OCI-LY3 (cell line): Measurements from ENCODE around the gene SSC5D.

ENCODE experiments used
- H2AFZ ChIP-seq: fragments of 200-600, 300-600 bp; shearing (Covaris generic); 2 replicates; pipeline ENCODE4 v1.6.0; 2014; ENCODE audit warnings: antibody characterized with exemption, low read depth, low read length
- H3K27ac ChIP-seq: fragments of 200-600, 300-600 bp; sonication (generic); 2 replicates; pipeline ENCODE4 v1.5.1; 2014; ENCODE audit warnings: mild to moderate bottlenecking, low read length, moderate library complexity, mixed read lengths
- H3K27me3 ChIP-seq: fragments of 200-600, 300-600 bp; sonication (generic); 2 replicates; pipeline ENCODE4 v1.6.1; 2014; ENCODE audit warnings: low read depth, low read length, mixed read lengths
- H3K36me3 ChIP-seq: fragments of 200-600, 300-600 bp; sonication (generic); replicated peaks from 2 replicates; pipeline ENCODE3; 2014; ENCODE audit warnings: low read depth, low read length, mixed read lengths
- H3K4me1 ChIP-seq: fragments of 300-600, 200-600 bp; sonication (generic); 2 replicates; pipeline ENCODE4 v1.6.1; 2014; ENCODE audit warnings: low read length, mixed read lengths
- H3K4me2 ChIP-seq: fragments of 200-600, 300-600 bp; sonication (generic); 2 replicates; pipeline ENCODE4 v1.6.1; 2014; ENCODE audit warnings: low read length, mixed read lengths
- H3K4me3 ChIP-seq: fragments of 300-600, 200-600 bp; sonication (generic); 2 replicates; pipeline ENCODE4 v1.5.1; 2014; ENCODE audit warnings: antibody characterized with exemption, mild to moderate bottlenecking, low read length, moderate library complexity
- H3K79me2 ChIP-seq: fragments of 300-600, 200-600 bp; shearing (Covaris generic); 2 replicates; pipeline ENCODE4 v1.6.1; 2014; ENCODE audit warnings: mild to moderate bottlenecking, low read length, mixed read lengths
- H3K9ac ChIP-seq: fragments of 300-600, 200-600 bp; shearing (Covaris generic); 2 replicates; pipeline ENCODE4 v1.6.0; 2014; ENCODE audit warnings: mild to moderate bottlenecking, low read length, moderate library complexity
- H3K9me3 ChIP-seq: fragments of 200-600, 300-600 bp; shearing (Covaris generic); 2 replicates; pipeline ENCODE4 v1.6.1; 2014; ENCODE audit warnings: low read length, mixed read lengths; ENCODE audit not compliant: insufficient read depth
- H4K20me1 ChIP-seq: fragments of 200-600, 300-600 bp; sonication (generic); 2 replicates; pipeline ENCODE4 v1.6.1; 2016; ENCODE audit warnings: low read length, mixed read lengths; ENCODE audit not compliant: insufficient read depth
- EZH2phosphoT487 ChIP-seq: fragments of 200-600 bp; shearing (Covaris generic); IDR thresholded peaks from 2 replicates; pipeline ENCODE4 v1.6.1; 2018; ENCODE audit warnings: antibody characterized with exemption, mixed run types, low read depth
- TF ChIP-seq, protein P1 (sequence below): fragments of 200-600, 300-600 bp; sonication (generic); IDR thresholded peaks from 2 replicates; pipeline ENCODE4 v1.5.1; 2014; ENCODE audit warnings: antibody characterized with exemption, low read length, low read depth

SSC5D gene

GRCh38 chr19:55467236-55468053 is 20.8 kb upstream of the SSC5D start:
- H3K27ac ChIP-seq, result no peak overlapping the region
- peak overlapping the region; percentile 25; the same call in 1 of the 2 replicates for H3K4me3 ChIP-seq
- peak overlapping the region; percentile 60 for H3K4me2 ChIP-seq
- no peak for TF ChIP-seq EZH2phosphoT487
- TF ChIP-seq, protein P1, sequence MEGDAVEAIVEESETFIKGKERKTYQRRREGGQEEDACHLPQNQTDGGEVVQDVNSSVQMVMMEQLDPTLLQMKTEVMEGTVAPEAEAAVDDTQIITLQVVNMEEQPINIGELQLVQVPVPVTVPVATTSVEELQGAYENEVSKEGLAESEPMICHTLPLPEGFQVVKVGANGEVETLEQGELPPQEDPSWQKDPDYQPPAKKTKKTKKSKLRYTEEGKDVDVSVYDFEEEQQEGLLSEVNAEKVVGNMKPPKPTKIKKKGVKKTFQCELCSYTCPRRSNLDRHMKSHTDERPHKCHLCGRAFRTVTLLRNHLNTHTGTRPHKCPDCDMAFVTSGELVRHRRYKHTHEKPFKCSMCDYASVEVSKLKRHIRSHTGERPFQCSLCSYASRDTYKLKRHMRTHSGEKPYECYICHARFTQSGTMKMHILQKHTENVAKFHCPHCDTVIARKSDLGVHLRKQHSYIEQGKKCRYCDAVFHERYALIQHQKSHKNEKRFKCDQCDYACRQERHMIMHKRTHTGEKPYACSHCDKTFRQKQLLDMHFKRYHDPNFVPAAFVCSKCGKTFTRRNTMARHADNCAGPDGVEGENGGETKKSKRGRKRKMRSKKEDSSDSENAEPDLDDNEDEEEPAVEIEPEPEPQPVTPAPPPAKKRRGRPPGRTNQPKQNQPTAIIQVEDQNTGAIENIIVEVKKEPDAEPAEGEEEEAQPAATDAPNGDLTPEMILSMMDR, result peak; percentile 99
- H3K79me2 ChIP-seq, result no peaks in the 10 kb centered on the region
- H3K4me1 ChIP-seq, result peaks cover 4% of the 10 kb centered on the region
- no peaks in the 10 kb centered on the region for H3K9me3 ChIP-seq
- no peaks in the 10 kb centered on the region for H4K20me1 ChIP-seq
- H3K9ac ChIP-seq, result no peak overlapping the region; the same call in 1 of the 2 replicates
- H3K27me3 ChIP-seq, result no peaks in the 10 kb centered on the region
- peak overlapping the region; percentile 97 for H2AFZ ChIP-seq
- no peaks in the 10 kb centered on the region for H3K36me3 ChIP-seq

DNA sequence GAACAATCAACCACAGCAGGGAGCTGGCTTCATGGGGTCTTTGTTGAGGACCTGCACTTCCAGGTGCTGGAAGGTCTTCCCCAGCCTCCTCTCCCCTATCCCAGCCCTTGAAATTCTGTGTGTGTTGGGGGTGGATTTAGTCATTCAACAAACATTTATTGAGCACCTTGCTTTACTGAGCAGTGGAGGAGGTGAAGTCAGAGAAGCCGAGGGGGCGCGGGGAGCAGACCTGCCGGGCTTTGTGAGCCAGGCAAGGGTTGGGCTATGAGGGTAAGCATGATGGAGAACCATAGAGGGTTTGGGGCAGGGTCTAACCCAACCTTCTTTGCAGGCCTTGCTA is 20.2 kb upstream of the SSC5D start:
- Histone ChIP-seq H3K27me3 (no peaks in the 10 kb centered on the region), H3K27ac (no peak overlapping the region), H3K36me3 (no peaks in the 10 kb centered on the region), H3K9ac (no peak overlapping the region; the same call in 1 of the 2 replicates), H3K79me2 (no peaks in the 10 kb centered on the region), H3K4me1 (peaks cover 4% of the 10 kb centered on the region), H3K4me2 (peak overlapping the region; percentile 60), H3K4me3 (peak overlapping the region; percentile 25; the same call in 1 of the 2 replicates), H4K20me1 (no peaks in the 10 kb centered on the region), H2AFZ (peak overlapping the region; percentile 97), H3K9me3 (no peaks in the 10 kb centered on the region)
- TF ChIP-seq, protein P1, result peak; percentile 1; the same call in 1 of the 2 replicates
- TF ChIP-seq EZH2phosphoT487, result no peak

GRCh38 chr19:55471266-55471665 is 17.0 kb upstream of the SSC5D start:
- H3K27me3 ChIP-seq, result no peaks in the 10 kb centered on the region
- no peak overlapping the region for H3K27ac ChIP-seq
- no peaks in the 10 kb centered on the region for H3K9me3 ChIP-seq
- no peak overlapping the region for H3K9ac ChIP-seq
- H2AFZ ChIP-seq, result no peak overlapping the region
- no peaks in the 10 kb centered on the region for H4K20me1 ChIP-seq
- no peaks in the 10 kb centered on the region for H3K36me3 ChIP-seq
- H3K79me2 ChIP-seq, result no peaks in the 10 kb centered on the region
- H3K4me2 ChIP-seq, result no peak overlapping the region
- TF ChIP-seq EZH2phosphoT487, result no peak
- no peak overlapping the region for H3K4me3 ChIP-seq
- peaks cover 8% of the 10 kb centered on the region for H3K4me1 ChIP-seq

- Histone ChIP-seq H3K27ac (no peak overlapping the region), H3K9ac (no peak overlapping the region), H3K27me3 (no peaks in the 10 kb centered on the region), H3K4me2 (no peak overlapping the region), H2AFZ (no peak overlapping the region), H4K20me1 (no peaks in the 10 kb centered on the region), H3K9me3 (no peaks in the 10 kb centered on the region), H3K4me3 (no peak overlapping the region), H3K36me3 (no peaks in the 10 kb centered on the region), H3K4me1 (peaks cover 8% of the 10 kb centered on the region), H3K79me2 (peaks cover 3% of the 10 kb centered on the region; the same call in 1 of the 2 replicates)
- no peak for TF ChIP-seq EZH2phosphoT487
- TF ChIP-seq, protein P1, result no peak
Measured at GRCh38 chr19:55472463-55472862, 15.8 kb upstream of the SSC5D start.
